Omental fat pad (tissue), 4 donors: Measurements from ENCODE around the gene NEMP1. TPM values are rescaled to one million over a fixed set of nuclear protein-coding genes. Genes with fewer than 3 reads are reported as not detected.

Source experiments
- ATAC-seq: fragments of 150-250 bp; one replicate; pipeline ENCODE4 v1.9.1; 2016; ENCODE audit warnings: mild to moderate bottlenecking, moderate library complexity; ENCODE audit not compliant: low FRiP score
- DNase-seq: peaks from one replicate; pipeline ENCODE4 v3.0.0-alpha.2; 2019; ENCODE audit warnings: low spot score
- total RNA-seq, 4 donors: library from RNA; depleted of rRNA; stranded (reverse); fragments of >200 nt; gene quantifications; one replicate each; pipeline ENCODE4 v1.1.0, GENCODE V29; 2016
- TF ChIP-seq, protein P1 (sequence below), 3 donors: fragments of 450-650 bp; IDR thresholded peaks; one replicate each; pipeline ENCODE4 v1.5.1; 2016 to 2017; ENCODE audit warnings: antibody characterized with exemption in 3 of 3, mild to moderate bottlenecking in 3 of 3, moderate library complexity in 2 of 3

The NEMP1 gene
- total RNA-seq, 4 donors from 2014 or later = 4.6 to 9.8 (median 5.9) TPM

DNA sequence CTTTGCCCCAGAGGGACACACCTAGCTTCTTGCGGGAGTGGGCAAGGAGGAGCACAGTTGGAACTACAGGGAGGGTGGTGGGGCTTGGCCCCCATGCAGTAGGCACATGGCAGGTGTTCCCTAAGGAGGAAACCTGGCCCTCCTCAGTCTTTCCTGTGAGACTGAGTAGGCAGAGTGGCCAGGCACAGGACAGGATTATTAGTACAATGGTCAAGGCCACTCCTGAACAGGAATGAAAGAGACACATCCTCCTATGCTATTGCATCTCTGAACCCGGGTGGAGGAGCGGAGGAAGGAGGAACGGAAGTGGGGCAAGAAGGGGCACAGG, 29.5 kb downstream of the NEMP1 start:
- TF ChIP-seq, protein P1, sequence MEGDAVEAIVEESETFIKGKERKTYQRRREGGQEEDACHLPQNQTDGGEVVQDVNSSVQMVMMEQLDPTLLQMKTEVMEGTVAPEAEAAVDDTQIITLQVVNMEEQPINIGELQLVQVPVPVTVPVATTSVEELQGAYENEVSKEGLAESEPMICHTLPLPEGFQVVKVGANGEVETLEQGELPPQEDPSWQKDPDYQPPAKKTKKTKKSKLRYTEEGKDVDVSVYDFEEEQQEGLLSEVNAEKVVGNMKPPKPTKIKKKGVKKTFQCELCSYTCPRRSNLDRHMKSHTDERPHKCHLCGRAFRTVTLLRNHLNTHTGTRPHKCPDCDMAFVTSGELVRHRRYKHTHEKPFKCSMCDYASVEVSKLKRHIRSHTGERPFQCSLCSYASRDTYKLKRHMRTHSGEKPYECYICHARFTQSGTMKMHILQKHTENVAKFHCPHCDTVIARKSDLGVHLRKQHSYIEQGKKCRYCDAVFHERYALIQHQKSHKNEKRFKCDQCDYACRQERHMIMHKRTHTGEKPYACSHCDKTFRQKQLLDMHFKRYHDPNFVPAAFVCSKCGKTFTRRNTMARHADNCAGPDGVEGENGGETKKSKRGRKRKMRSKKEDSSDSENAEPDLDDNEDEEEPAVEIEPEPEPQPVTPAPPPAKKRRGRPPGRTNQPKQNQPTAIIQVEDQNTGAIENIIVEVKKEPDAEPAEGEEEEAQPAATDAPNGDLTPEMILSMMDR (IDR thresholded peaks at IDR 0.05) = no peak
- ATAC-seq = no peak
- no peak for DNase-seq

DNA sequence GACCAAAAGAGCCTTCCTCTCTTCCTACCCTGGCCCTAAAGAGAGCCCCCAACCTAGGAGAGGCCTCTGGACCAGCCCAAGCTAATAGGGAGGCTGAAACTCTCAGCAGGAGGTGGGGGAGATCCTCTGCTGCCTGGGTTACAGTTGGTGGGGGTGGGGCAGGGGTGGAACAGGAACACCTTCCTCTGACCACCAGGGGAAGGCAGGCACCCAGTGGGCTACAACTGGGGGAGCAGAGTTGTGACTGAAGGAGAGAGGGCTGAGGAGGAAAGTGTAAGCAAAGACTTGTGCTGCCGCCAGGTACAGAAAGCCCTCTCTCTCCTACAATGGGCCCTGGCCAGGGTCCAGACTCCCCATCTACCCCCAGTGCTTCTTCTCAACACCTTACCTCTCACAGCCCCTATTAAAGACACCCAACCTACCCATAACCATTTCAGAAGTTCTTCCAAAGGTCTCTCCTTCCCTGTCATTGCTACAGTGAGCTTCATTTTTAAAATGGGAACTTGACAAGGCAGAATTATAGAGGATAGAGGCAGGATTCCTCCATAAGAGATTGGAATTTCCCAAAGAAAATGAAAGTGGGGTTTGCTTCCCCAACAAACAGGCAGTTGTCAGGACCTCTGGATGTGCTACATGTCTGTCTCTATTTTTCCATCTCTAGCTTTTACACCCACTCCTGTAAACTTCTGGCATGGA, 30.0 kb downstream of the NEMP1 start:
- ATAC-seq (no peak), DNase-seq (no peak)
- TF ChIP-seq, protein P1 (IDR thresholded peaks at IDR 0.05) = no peak

DNA sequence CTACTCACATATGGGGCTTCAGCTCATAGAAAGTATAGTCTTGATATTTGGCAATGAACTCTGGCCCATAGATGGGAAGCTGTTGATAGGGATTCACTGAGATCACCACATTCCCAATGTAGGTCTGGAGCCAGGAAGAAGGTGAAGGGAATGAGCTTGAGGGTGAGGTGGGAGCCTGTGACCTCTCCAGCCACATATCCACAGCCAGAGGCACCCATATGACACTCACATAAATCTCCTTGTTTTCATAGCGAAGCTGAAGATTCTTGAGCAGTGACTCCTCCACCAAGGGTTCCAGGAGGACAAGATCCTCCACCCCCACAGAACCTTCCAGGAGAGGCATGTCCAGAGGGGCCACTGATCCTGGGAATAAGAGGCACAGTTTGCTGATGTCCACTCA, 30.6 kb downstream of the NEMP1 start:
- DNase-seq = no peak
- TF ChIP-seq, protein P1 (IDR thresholded peaks at IDR 0.05) = no peak
- ATAC-seq = no peak

DNA sequence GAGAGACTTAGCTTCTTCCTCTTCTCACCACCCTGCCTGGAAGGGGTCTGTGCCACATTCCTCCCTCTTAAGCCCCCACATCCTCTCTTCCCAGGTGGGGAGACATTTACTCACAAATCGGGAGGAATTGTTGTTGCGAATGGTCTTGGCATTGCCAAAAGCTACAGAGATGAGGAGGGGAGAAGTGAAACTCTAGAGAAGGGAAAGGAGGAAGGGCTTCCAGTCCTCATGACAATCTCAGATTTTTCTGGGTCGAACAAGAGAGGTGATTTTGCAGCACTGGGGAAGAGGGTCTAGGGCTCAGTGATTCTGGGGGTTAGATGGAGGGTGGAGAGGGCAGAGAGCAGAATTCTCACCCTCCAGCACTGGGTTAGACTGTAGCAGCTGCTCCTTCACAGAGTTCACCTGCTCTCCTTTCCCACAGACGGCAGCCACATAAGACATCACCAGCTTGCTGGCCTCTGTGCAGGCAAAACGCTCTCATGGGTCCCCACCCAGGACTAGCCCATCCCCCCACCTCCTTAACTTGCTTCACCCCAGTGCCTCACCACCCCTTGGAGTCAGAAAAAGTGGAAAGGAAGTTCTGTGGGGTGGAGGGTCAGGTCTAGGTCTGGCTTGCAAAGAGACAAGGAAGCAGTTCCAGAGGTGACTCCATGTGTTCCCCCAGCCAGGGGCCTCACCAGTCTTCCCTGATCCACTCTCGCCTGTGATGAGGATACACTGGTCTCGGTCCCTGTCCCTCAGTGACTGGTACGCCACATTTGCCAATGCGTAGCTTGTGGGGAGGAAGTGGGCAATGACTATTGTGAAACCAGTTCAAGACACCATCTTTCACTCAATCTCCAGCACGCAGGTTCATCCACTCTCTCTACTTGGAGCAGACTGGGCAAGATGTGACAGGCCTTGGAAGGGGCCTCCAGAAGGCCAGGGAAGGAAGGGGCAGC, 31.4 kb downstream of the NEMP1 start:
- ATAC-seq (no peak), DNase-seq (no peak)
- TF ChIP-seq, protein P1 (IDR thresholded peaks at IDR 0.05) = no peak

DNA sequence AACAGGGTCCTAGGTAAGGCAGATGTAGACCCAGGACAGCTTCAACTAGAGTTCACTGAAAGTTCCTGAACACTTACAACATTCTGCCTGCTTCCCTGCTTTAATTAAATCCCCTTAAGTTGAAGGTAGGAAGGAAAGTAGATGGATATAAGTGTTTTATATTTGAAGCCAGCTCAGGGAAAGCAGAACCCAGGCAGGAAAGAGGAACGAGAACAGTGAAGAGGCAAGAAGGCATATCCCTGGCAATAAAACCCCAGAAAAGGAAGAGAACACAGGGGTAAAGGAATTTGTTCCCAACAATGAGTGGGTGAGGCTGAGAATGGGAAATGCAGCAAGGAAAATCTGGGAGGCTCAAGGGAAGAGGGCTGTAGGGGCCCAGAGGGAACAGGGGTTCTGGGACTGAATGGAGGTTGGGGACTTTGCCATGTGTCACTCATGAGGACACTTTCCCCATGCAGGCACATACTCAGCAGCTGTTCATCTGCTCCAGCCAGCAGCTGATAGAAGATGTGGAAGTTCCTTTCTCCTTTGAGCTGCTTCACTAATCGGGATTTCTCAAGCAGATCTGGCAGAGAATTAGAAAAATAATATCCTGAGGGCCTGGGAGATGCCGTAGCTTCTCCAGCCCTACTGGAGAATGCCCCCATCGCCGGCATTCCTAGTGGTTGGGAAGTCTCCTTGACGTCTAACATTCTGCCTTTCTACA, 32.4 kb downstream of the NEMP1 start:
- TF ChIP-seq, protein P1 (IDR thresholded peaks at IDR 0.05) = no peak
- ATAC-seq = no peak
- DNase-seq = no peak

DNA sequence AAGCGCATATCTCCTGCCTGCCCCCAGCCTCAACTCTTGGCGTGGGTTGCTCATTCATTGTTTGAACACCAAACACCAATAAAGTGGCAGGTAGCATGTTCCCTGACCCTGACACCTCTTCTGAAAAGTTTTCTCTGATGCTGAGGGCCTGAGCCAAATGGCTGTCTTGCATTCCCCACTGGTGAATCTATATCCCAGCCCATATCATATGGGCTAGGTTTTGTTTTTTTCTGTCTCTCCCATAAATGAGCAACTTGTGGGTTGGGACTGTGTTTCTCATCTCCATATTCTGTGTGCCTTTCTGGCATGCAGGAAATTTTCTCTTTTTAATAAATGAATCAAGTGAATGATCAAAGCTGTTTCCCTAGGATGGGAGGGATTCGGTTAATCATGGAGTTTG, 33.7 kb downstream of the NEMP1 start:
- DNase-seq (no peak), ATAC-seq (no peak)
- TF ChIP-seq, protein P1 (IDR thresholded peaks at IDR 0.05) = no peak
